ENCODE results near the gene DEPP1. TPM values are rescaled to one million over a fixed set of nuclear protein-coding genes. Genes with fewer than 3 reads are reported as not detected.

DEPP1 gene
- total and polyA plus RNA-seq, 2 of the 4 experiments (the other 2 are of a cell fraction): 13.6 to 30.0 TPM

- H2AFZ ChIP-seq (replicated peaks; ENCODE audit: low read length, poor library complexity): no peak overlapping the region
- dilution Hi-C loops (cut with HindIII; ENCODE audit: low sequenced_read_pairs, unreplicated experiment) (no loop called here), in situ Hi-C loops (cut with MboI; ENCODE audit: low sequenced_read_pairs) (loop anchor here (25.0 kb wide), 4 partner anchors 1022 to 1853 kb away; partner anchors contain the start of genes CSGALNACT2 and HNRNPF), intact Hi-C loops (cut with micrococcal nuclease) (no loop called here)
- no peak overlapping the region for H2BK5ac ChIP-seq (ENCODE audit: low read depth, low read length, poor library complexity, severe bottlenecking)
- no peak overlapping the region for H3K27ac ChIP-seq (ENCODE audit: insufficient read depth, low read length)
- ChIA-PET POLR2A (ENCODE audit: unreplicated experiment) (no interaction called here), CTCF (no interaction called here)
- WGBS, 2 experiments (ENCODE audit: extremely low coverage in 2 of 2, insufficient read length in 1 of 2): 60% methylated on average over 8 of the region's 8 CpGs; no CpG with 5 or more reads in 1 of the 2 experiments
- H3K23ac ChIP-seq (ENCODE audit: low read depth, low read length): no peak overlapping the region
- H3K4me1 ChIP-seq (ENCODE audit: control insufficient read depth, insufficient read depth, low read length): peaks cover 53% of the 10 kb centered on the region
- ATAC-seq (ENCODE audit: low read depth): no peak
- peak overlapping the region; percentile 56 for H2BK20ac ChIP-seq (ENCODE audit: low read depth, low read length)
- 0 out of 2 replicates have a peak overlapping the region, but pooled peaks have one; percentile 23 for H3K14ac ChIP-seq (replicated peaks; ENCODE audit: low read depth, low read length)
- H3K18ac ChIP-seq (ENCODE audit: low read depth, low read length): peak overlapping the region; percentile 67; the same call in 1 of the 2 replicates
- no peak overlapping the region for H3K9ac ChIP-seq (ENCODE audit: low read depth, low read length)
- no peak overlapping the region for H3K4me3 ChIP-seq (ENCODE audit: insufficient read depth, low read depth, low read length)
- peak overlapping the region; percentile 63 for H2BK120ac ChIP-seq (ENCODE audit: low read depth, low read length)
- H3K79me1 ChIP-seq (ENCODE audit: low read depth in 1 of 2, low read length in 2 of 2): peaks cover 0 to 6% of the 10 kb centered on the region in 2 experiments; a peak in 1 of 4 replicates
- H3K27me3 ChIP-seq (ENCODE audit: control insufficient read depth, insufficient read depth, low read length): no peaks in the 10 kb centered on the region
- peak overlapping the region; percentile 16; the same call in 1 of the 2 replicates for H2AK5ac ChIP-seq (ENCODE audit: low read depth, low read length)
- no peaks in the 10 kb centered on the region for H4K20me1 ChIP-seq (ENCODE audit: insufficient read depth, low read length)
- peak overlapping the region; percentile 19; the same call in 1 of the 2 replicates for H4K5ac ChIP-seq (ENCODE audit: low read depth, low read length)
- no peak overlapping the region for H2AK9ac ChIP-seq (replicated peaks; ENCODE audit: low read depth, low read length, poor library complexity)
- BruUV-seq (replicated peaks): no TSS peak
- H3K4me2 ChIP-seq (ENCODE audit: low read depth, low read length): no peak overlapping the region
- TF ChIP-seq, protein P1, sequence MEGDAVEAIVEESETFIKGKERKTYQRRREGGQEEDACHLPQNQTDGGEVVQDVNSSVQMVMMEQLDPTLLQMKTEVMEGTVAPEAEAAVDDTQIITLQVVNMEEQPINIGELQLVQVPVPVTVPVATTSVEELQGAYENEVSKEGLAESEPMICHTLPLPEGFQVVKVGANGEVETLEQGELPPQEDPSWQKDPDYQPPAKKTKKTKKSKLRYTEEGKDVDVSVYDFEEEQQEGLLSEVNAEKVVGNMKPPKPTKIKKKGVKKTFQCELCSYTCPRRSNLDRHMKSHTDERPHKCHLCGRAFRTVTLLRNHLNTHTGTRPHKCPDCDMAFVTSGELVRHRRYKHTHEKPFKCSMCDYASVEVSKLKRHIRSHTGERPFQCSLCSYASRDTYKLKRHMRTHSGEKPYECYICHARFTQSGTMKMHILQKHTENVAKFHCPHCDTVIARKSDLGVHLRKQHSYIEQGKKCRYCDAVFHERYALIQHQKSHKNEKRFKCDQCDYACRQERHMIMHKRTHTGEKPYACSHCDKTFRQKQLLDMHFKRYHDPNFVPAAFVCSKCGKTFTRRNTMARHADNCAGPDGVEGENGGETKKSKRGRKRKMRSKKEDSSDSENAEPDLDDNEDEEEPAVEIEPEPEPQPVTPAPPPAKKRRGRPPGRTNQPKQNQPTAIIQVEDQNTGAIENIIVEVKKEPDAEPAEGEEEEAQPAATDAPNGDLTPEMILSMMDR (conservative IDR thresholded peaks at IDR 0.05; ENCODE audit: low read depth, low read length): peak; percentile 8; the same call in 1 of the 2 replicates
- TF ChIP-seq FOS (IDR thresholded peaks at IDR 0.05; ENCODE audit: low read depth, low read length): no peak
- peak overlapping the region; percentile 43; the same call in 1 of the 3 replicates for H2BK15ac ChIP-seq (ENCODE audit: low read depth, low read length)
- peak overlapping the region; percentile 50; the same call in 1 of the 2 replicates for H3K4ac ChIP-seq (ENCODE audit: low read depth, low read length)
- no peak overlapping the region; a peak in 1 of 4 replicates for H4K8ac ChIP-seq (ENCODE audit: low read depth in 2 of 2, low read length in 2 of 2)
- H3K56ac ChIP-seq (ENCODE audit: extremely low read depth, insufficient read depth, low read length): no peak overlapping the region
- peaks cover 39% of the 10 kb centered on the region for H3K9me1 ChIP-seq (ENCODE audit: insufficient read depth, low read length)
- peak overlapping the region; percentile 54; the same call in 1 of the 2 replicates for H4K91ac ChIP-seq (ENCODE audit: insufficient read depth, low read depth, low read length)
- peaks cover 11% of the 10 kb centered on the region; the same call in 1 of the 2 replicates for H3K36me3 ChIP-seq (ENCODE audit: control insufficient read depth, insufficient read depth, low read length)
- no peaks in the 10 kb centered on the region for H3K9me3 ChIP-seq (ENCODE audit: control insufficient read depth, insufficient read depth, low read length)
- DNase-seq: no peak
Measured at GRCh38 chr10:44990302-44990655, 11.7 kb upstream of the DEPP1 start.

Data from IMR-90 (cell line).